GM23338 (cell line): ENCODE results near the gene FOXN4. TPM values are rescaled to one million over a fixed set of nuclear protein-coding genes. Genes with fewer than 3 reads are reported as not detected.
A peak's percentile ranks its signal among the peaks of the same experiment; 100 is the strongest.

Source experiments
- ATAC-seq: fragments of 200-7000 bp; cut with Tn5 transposase; 3 replicates; pipeline ENCODE4 v1.9.1; 2020
- DNase-seq: peaks from one replicate; pipeline ENCODE4 v3.0.0-alpha.2; 2015; ENCODE audit warnings: low spot score
- H2AFZ ChIP-seq: fragments of 200-600 bp; sonication (generic); 2 replicates; pipeline ENCODE4 v1.8.0; 2016; ENCODE audit warnings: antibody characterized with exemption, mild to moderate bottlenecking, moderate library complexity
- H3F3A ChIP-seq: fragments of 200-600 bp; sonication (generic); replicated peaks from 2 replicates; pipeline ENCODE4 v1.8.0; 2017; ENCODE audit warnings: antibody characterized with exemption, mixed run types, low read depth
- H3K27ac ChIP-seq: fragments of 200-600 bp; sonication (generic); 2 replicates; pipeline ENCODE4 v1.6.1; 2016; ENCODE audit warnings: low read depth
- H3K27me3 ChIP-seq: fragments of 200-600 bp; sonication (generic); 2 replicates; pipeline ENCODE4 v1.8.0; 2016; ENCODE audit warnings: mild to moderate bottlenecking, mixed run types, moderate library complexity; ENCODE audit not compliant: insufficient read depth
- H3K36me3 ChIP-seq: fragments of 200-600 bp; sonication (generic); 2 replicates; pipeline ENCODE4 v1.8.0; 2016; ENCODE audit warnings: mild to moderate bottlenecking; ENCODE audit not compliant: insufficient read depth
- H3K4me1 ChIP-seq: fragments of 200-600 bp; sonication (generic); 2 replicates; pipeline ENCODE4 v1.8.0; 2016; ENCODE audit warnings: mild to moderate bottlenecking, moderate library complexity; ENCODE audit not compliant: insufficient read depth
- H3K4me2 ChIP-seq: fragments of 200-600 bp; sonication (generic); 2 replicates; pipeline ENCODE4 v1.7.1; 2017; ENCODE audit warnings: mixed run types
- H3K4me3 ChIP-seq: fragments of 200-600 bp; sonication (generic); 2 replicates; pipeline ENCODE4 v1.6.1; 2016; ENCODE audit warnings: mixed run types
- H3K79me2 ChIP-seq: fragments of 200-600 bp; sonication (generic); replicated peaks from 2 replicates; pipeline ENCODE4 v1.8.0; 2017; ENCODE audit warnings: mild to moderate bottlenecking; ENCODE audit not compliant: insufficient read depth
- H3K9me2 ChIP-seq: fragments of 200-600 bp; sonication (generic); 2 replicates; pipeline ENCODE4 v1.8.0; 2017; ENCODE audit not compliant: insufficient read depth
- H4K20me1 ChIP-seq: fragments of 200-600 bp; sonication (generic); replicated peaks from 2 replicates; pipeline ENCODE4 v1.8.0; 2017; ENCODE audit warnings: mild to moderate bottlenecking; ENCODE audit not compliant: insufficient read depth
- H3K27ac Mint-ChIP-seq: 2 replicates; pipeline ENCODE4 v1.8.0; 2020; ENCODE audit warnings: inconsistent platforms, mild to moderate bottlenecking, moderate library complexity, mixed read lengths
- H3K27me3 Mint-ChIP-seq: 3 replicates; pipeline ENCODE4 v1.8.0; 2022; ENCODE audit warnings: low read depth, mild to moderate bottlenecking, moderate library complexity, mixed read lengths, inconsistent platforms; ENCODE audit not compliant: insufficient read depth, poor library complexity
- H3K36me3 Mint-ChIP-seq: 3 replicates; pipeline ENCODE4 v1.8.0; 2021; ENCODE audit warnings: low read depth, mild to moderate bottlenecking, inconsistent platforms, moderate library complexity, mixed read lengths
- H3K4me1 Mint-ChIP-seq: 3 replicates; pipeline ENCODE4 v1.8.0; 2020; ENCODE audit warnings: mild to moderate bottlenecking, inconsistent platforms, mixed read lengths
- H3K4me3 Mint-ChIP-seq: 3 replicates; pipeline ENCODE4 v1.8.0; 2021; ENCODE audit warnings: moderate library complexity, mild to moderate bottlenecking, inconsistent platforms, mixed read lengths
- H3K9me3 Mint-ChIP-seq: 3 replicates; pipeline ENCODE4 v1.8.0; 2020; ENCODE audit warnings: moderate library complexity, mild to moderate bottlenecking, inconsistent platforms, mixed read lengths
- CREB1 ChIP-seq: fragments of 250-450 bp; sonication (Bioruptor Pico); IDR thresholded peaks from 2 replicates; pipeline ENCODE4 v1.5.0; 2020; ENCODE audit warnings: low read depth, mild to moderate bottlenecking, moderate library complexity
- ETS1 ChIP-seq: IDR thresholded peaks from 2 replicates; pipeline ENCODE4 v1.6.1; 2016; ENCODE audit warnings: antibody characterized with exemption
- EZH2 ChIP-seq: fragments of 200-600 bp; sonication (generic); IDR thresholded peaks from one replicate; pipeline ENCODE4 v1.8.0; 2017; ENCODE audit warnings: antibody characterized with exemption, mild to moderate bottlenecking, low read depth; ENCODE audit not compliant: unreplicated experiment
- EZH2phosphoT487 ChIP-seq: fragments of 200-600 bp; sonication (generic); IDR thresholded peaks from one replicate; pipeline ENCODE4 v1.8.1; 2018; ENCODE audit warnings: antibody characterized with exemption; ENCODE audit not compliant: unreplicated experiment
- JUNB ChIP-seq: IDR thresholded peaks from one replicate; pipeline ENCODE4 v1.6.1; 2016; ENCODE audit warnings: antibody characterized with exemption; ENCODE audit not compliant: unreplicated experiment
- NANOG ChIP-seq: IDR thresholded peaks from 2 replicates; pipeline ENCODE4 v1.6.1; 2016; ENCODE audit warnings: antibody characterized with exemption, borderline replicate concordance
- POLR2AphosphoS5 ChIP-seq: IDR thresholded peaks from 2 replicates; pipeline ENCODE4 v1.6.1; 2016; ENCODE audit warnings: antibody characterized with exemption, low read depth
- STAT1 ChIP-seq: IDR thresholded peaks from one replicate; pipeline ENCODE4 v1.6.1; 2016; ENCODE audit warnings: antibody characterized with exemption; ENCODE audit not compliant: unreplicated experiment
- ZNF114 ChIP-seq: fragments of 250-450 bp; sonication (Bioruptor Pico); IDR thresholded peaks from 2 replicates; pipeline ENCODE4 v1.5.0; 2020; ENCODE audit warnings: mild to moderate bottlenecking, moderate library complexity
- ZNF331 ChIP-seq: fragments of 250-450 bp; sonication (Bioruptor Pico); IDR thresholded peaks from 2 replicates; pipeline ENCODE4 v1.5.0; 2020; ENCODE audit warnings: low read depth, mild to moderate bottlenecking, moderate library complexity
- ZNF462 ChIP-seq: fragments of 250-450 bp; sonication (Bioruptor Pico); IDR thresholded peaks from 2 replicates; pipeline ENCODE4 v1.5.0; 2020; ENCODE audit warnings: mild to moderate bottlenecking, moderate library complexity
- polyA plus RNA-seq: library from polyadenylated mRNA; unstranded; fragments of >200 nt; fragmentation: Nextera tagmentation; extraction: Ambion mirVana; gene quantifications from 2 replicates; pipeline ENCODE4 v1.2.1, GENCODE V29; 2016
- total RNA-seq: library from RNA; depleted of rRNA; stranded (reverse); fragments of >200 nt; shearing (Covaris generic); gene quantifications from 2 replicates; pipeline ENCODE4 v1.2.3, GENCODE V29; 2014
- TF ChIP-seq, protein P1 (sequence below): IDR thresholded peaks from one replicate; pipeline ENCODE4 v1.6.1; 2018; ENCODE audit warnings: antibody characterized with exemption; ENCODE audit not compliant: unreplicated experiment
- TF ChIP-seq, protein P2 (sequence below), 2 experiments: fragments of 200-600 bp in 1 of 2; sonication (generic) in 1 of 2; conservative IDR thresholded peaks; 2 replicates each; pipeline versions ENCODE4 v1.5.1 to v1.6.1; 2016 to 2017; ENCODE audit warnings: antibody characterized with exemption in 2 of 2, low read depth in 2 of 2, mild to moderate bottlenecking in 2 of 2, moderate library complexity in 1 of 2

FOXN4 gene
- total and polyA plus RNA-seq, 2 experiments from 2014 or later, result 0.35 to 0.47 TPM

- Histone ChIP-seq H3K27me3 (no peaks in the 10 kb centered on the region), H3K36me3 (no peaks in the 10 kb centered on the region), H2AFZ (no peak overlapping the region), H3F3A (no peaks in the 10 kb centered on the region), H3K4me3 (no peak overlapping the region), H3K4me1 (no peaks in the 10 kb centered on the region; the same call in 1 of the 2 replicates), H3K79me2 (no peaks in the 10 kb centered on the region), H3K27ac (no peak overlapping the region), H4K20me1 (no peaks in the 10 kb centered on the region), H3K4me2 (no peak overlapping the region), H3K9me2 (no peaks in the 10 kb centered on the region)
- Mint-ChIP-seq H3K36me3 (peaks cover 3% of the 10 kb centered on the region; the same call in 1 of the 3 replicates), H3K4me3 (no peak overlapping the region), H3K4me1 (peaks cover 16% of the 10 kb centered on the region), H3K27ac (peak overlapping the region; percentile 82; the same call in 1 of the 2 replicates), H3K9me3 (no peaks in the 10 kb centered on the region), H3K27me3 (peaks cover 2% of the 10 kb centered on the region)
- TF ChIP-seq ZNF114 (no peak), CREB1 (CRISPR knock-in tag) (no peak), ETS1 (no peak), STAT1 (no peak), JUNB (no peak), EZH2 (no peak), ZNF462 (CRISPR knock-in tag) (no peak), ZNF331 (CRISPR knock-in tag) (no peak), POLR2AphosphoS5 (no peak), EZH2phosphoT487 (no peak), NANOG (no peak)
- TF ChIP-seq, protein P1, sequence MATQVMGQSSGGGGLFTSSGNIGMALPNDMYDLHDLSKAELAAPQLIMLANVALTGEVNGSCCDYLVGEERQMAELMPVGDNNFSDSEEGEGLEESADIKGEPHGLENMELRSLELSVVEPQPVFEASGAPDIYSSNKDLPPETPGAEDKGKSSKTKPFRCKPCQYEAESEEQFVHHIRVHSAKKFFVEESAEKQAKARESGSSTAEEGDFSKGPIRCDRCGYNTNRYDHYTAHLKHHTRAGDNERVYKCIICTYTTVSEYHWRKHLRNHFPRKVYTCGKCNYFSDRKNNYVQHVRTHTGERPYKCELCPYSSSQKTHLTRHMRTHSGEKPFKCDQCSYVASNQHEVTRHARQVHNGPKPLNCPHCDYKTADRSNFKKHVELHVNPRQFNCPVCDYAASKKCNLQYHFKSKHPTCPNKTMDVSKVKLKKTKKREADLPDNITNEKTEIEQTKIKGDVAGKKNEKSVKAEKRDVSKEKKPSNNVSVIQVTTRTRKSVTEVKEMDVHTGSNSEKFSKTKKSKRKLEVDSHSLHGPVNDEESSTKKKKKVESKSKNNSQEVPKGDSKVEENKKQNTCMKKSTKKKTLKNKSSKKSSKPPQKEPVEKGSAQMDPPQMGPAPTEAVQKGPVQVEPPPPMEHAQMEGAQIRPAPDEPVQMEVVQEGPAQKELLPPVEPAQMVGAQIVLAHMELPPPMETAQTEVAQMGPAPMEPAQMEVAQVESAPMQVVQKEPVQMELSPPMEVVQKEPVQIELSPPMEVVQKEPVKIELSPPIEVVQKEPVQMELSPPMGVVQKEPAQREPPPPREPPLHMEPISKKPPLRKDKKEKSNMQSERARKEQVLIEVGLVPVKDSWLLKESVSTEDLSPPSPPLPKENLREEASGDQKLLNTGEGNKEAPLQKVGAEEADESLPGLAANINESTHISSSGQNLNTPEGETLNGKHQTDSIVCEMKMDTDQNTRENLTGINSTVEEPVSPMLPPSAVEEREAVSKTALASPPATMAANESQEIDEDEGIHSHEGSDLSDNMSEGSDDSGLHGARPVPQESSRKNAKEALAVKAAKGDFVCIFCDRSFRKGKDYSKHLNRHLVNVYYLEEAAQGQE, result no peak
- TF ChIP-seq, protein P2, sequence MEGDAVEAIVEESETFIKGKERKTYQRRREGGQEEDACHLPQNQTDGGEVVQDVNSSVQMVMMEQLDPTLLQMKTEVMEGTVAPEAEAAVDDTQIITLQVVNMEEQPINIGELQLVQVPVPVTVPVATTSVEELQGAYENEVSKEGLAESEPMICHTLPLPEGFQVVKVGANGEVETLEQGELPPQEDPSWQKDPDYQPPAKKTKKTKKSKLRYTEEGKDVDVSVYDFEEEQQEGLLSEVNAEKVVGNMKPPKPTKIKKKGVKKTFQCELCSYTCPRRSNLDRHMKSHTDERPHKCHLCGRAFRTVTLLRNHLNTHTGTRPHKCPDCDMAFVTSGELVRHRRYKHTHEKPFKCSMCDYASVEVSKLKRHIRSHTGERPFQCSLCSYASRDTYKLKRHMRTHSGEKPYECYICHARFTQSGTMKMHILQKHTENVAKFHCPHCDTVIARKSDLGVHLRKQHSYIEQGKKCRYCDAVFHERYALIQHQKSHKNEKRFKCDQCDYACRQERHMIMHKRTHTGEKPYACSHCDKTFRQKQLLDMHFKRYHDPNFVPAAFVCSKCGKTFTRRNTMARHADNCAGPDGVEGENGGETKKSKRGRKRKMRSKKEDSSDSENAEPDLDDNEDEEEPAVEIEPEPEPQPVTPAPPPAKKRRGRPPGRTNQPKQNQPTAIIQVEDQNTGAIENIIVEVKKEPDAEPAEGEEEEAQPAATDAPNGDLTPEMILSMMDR (conservative IDR thresholded peaks at IDR 0.05; ENCODE audit: low read depth in 2 of 2), result no peak
- ATAC-seq, result no peak
- peak; percentile 27 for DNase-seq
These were observed 48.0 kb downstream of the FOXN4 start for GRCh38 chr12:109261087-109261486.
